ENCODE data around the gene ADAMTS10.
A peak's percentile ranks its signal among the peaks of the same experiment; 100 is the strongest.

- TF ChIP-seq CTCF (IDR thresholded peaks at IDR 0.05) (peak; percentile 32 to 56 (median 42)), POLR2A (IDR thresholded peaks at IDR 0.05) (no peak)
Observed at GRCh38 chr19:8585894-8586750, 24.4 kb downstream of the ADAMTS10 start.

Data from right lobe of liver (tissue), 4 donors.